ENCODE results near the gene ATP2B2. TPM values are rescaled to one million over a fixed set of nuclear protein-coding genes. Genes with fewer than 3 reads are reported as not detected.

ATP2B2 gene
- total and polyA plus RNA-seq, 2 experiments from 2014 or later, result 0.42 to 0.63 TPM

GRCh38 chr3:10277115-10277625, 228.2 kb downstream of the ATP2B2 start (continued):
- TF ChIP-seq, protein P1, sequence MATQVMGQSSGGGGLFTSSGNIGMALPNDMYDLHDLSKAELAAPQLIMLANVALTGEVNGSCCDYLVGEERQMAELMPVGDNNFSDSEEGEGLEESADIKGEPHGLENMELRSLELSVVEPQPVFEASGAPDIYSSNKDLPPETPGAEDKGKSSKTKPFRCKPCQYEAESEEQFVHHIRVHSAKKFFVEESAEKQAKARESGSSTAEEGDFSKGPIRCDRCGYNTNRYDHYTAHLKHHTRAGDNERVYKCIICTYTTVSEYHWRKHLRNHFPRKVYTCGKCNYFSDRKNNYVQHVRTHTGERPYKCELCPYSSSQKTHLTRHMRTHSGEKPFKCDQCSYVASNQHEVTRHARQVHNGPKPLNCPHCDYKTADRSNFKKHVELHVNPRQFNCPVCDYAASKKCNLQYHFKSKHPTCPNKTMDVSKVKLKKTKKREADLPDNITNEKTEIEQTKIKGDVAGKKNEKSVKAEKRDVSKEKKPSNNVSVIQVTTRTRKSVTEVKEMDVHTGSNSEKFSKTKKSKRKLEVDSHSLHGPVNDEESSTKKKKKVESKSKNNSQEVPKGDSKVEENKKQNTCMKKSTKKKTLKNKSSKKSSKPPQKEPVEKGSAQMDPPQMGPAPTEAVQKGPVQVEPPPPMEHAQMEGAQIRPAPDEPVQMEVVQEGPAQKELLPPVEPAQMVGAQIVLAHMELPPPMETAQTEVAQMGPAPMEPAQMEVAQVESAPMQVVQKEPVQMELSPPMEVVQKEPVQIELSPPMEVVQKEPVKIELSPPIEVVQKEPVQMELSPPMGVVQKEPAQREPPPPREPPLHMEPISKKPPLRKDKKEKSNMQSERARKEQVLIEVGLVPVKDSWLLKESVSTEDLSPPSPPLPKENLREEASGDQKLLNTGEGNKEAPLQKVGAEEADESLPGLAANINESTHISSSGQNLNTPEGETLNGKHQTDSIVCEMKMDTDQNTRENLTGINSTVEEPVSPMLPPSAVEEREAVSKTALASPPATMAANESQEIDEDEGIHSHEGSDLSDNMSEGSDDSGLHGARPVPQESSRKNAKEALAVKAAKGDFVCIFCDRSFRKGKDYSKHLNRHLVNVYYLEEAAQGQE (IDR thresholded peaks at IDR 0.05; ENCODE audit: unreplicated experiment), result no peak
- TF ChIP-seq NANOG (IDR thresholded peaks at IDR 0.05; ENCODE audit: borderline replicate concordance), result no peak
- no peak for TF ChIP-seq STAT1 (IDR thresholded peaks at IDR 0.05; ENCODE audit: unreplicated experiment)
- no peak for TF ChIP-seq CREB1 (CRISPR knock-in tag; IDR thresholded peaks at IDR 0.05; ENCODE audit: low read depth)
- no peak for TF ChIP-seq EZH2 (IDR thresholded peaks at IDR 0.05; ENCODE audit: low read depth, unreplicated experiment)
- TF ChIP-seq JUNB (IDR thresholded peaks at IDR 0.05; ENCODE audit: unreplicated experiment), result no peak
- no peak for TF ChIP-seq POLR2AphosphoS5 (IDR thresholded peaks at IDR 0.05; ENCODE audit: low read depth)
- TF ChIP-seq ZNF331 (CRISPR knock-in tag; IDR thresholded peaks at IDR 0.05; ENCODE audit: low read depth), result no peak
- no peak for TF ChIP-seq EZH2phosphoT487 (IDR thresholded peaks at IDR 0.05; ENCODE audit: unreplicated experiment)
- no peak for TF ChIP-seq CTCF (conservative IDR thresholded peaks at IDR 0.05; ENCODE audit: low read depth in 2 of 2)

GRCh38 chr3:10274601-10275000, 230.8 kb downstream of the ATP2B2 start:
- ATAC-seq (no peak), DNase-seq (ENCODE audit: low spot score) (no peak)
- no peaks in the 10 kb centered on the region for H3K27me3 ChIP-seq (ENCODE audit: insufficient read depth)
- Mint-ChIP-seq H3K36me3 (ENCODE audit: low read depth) (peaks cover 47% of the 10 kb centered on the region), H3K27ac (no peak overlapping the region), H3K9me3 (no peaks in the 10 kb centered on the region), H3K27me3 (ENCODE audit: insufficient read depth, low read depth, poor library complexity) (peaks cover 2% of the 10 kb centered on the region), H3K4me3 (no peak overlapping the region), H3K4me1 (no peaks in the 10 kb centered on the region; the same call in 2 of the 3 replicates)
- peaks cover 7% of the 10 kb centered on the region; the same call in 1 of the 2 replicates for H4K20me1 ChIP-seq (replicated peaks; ENCODE audit: insufficient read depth)
- no peak overlapping the region for H3K27ac ChIP-seq (ENCODE audit: low read depth)
- no peaks in the 10 kb centered on the region for H3F3A ChIP-seq (replicated peaks; ENCODE audit: low read depth)
- H3K4me2 ChIP-seq, result no peak overlapping the region
- peaks cover 22% of the 10 kb centered on the region for H3K36me3 ChIP-seq (ENCODE audit: insufficient read depth)
- no peaks in the 10 kb centered on the region for H3K4me1 ChIP-seq (ENCODE audit: insufficient read depth)
- peaks cover 48% of the 10 kb centered on the region for H3K79me2 ChIP-seq (replicated peaks; ENCODE audit: insufficient read depth)
- H3K4me3 ChIP-seq, result no peak overlapping the region
- TF ChIP-seq STAT1 (IDR thresholded peaks at IDR 0.05; ENCODE audit: unreplicated experiment) (no peak), NANOG (IDR thresholded peaks at IDR 0.05; ENCODE audit: borderline replicate concordance) (no peak), ZNF331 (CRISPR knock-in tag; IDR thresholded peaks at IDR 0.05; ENCODE audit: low read depth) (no peak), JUNB (IDR thresholded peaks at IDR 0.05; ENCODE audit: unreplicated experiment) (no peak), CTCF (conservative IDR thresholded peaks at IDR 0.05; ENCODE audit: low read depth in 2 of 2) (no peak), EZH2 (IDR thresholded peaks at IDR 0.05; ENCODE audit: low read depth, unreplicated experiment) (no peak), EZH2phosphoT487 (IDR thresholded peaks at IDR 0.05; ENCODE audit: unreplicated experiment) (no peak)
- TF ChIP-seq, protein P2, sequence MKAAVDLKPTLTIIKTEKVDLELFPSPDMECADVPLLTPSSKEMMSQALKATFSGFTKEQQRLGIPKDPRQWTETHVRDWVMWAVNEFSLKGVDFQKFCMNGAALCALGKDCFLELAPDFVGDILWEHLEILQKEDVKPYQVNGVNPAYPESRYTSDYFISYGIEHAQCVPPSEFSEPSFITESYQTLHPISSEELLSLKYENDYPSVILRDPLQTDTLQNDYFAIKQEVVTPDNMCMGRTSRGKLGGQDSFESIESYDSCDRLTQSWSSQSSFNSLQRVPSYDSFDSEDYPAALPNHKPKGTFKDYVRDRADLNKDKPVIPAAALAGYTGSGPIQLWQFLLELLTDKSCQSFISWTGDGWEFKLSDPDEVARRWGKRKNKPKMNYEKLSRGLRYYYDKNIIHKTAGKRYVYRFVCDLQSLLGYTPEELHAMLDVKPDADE (IDR thresholded peaks at IDR 0.05), result no peak
- TF ChIP-seq, protein P1 (IDR thresholded peaks at IDR 0.05; ENCODE audit: unreplicated experiment), result no peak
- H2AFZ ChIP-seq, result no peak overlapping the region
- H3K9me2 ChIP-seq (ENCODE audit: insufficient read depth), result no peaks in the 10 kb centered on the region

Data from GM23338 (cell line).